Astrocyte (in vitro differentiated cells and primary cell): ENCODE data around the gene CTDP1. TPM values are rescaled to one million over a fixed set of nuclear protein-coding genes. Genes with fewer than 3 reads are reported as not detected.

ENCODE experiments used
- DNase-seq: peaks from one replicate; pipeline ENCODE4 v3.0.0-alpha.2; 2010; ENCODE audit warnings: low read depth
- FAIRE-seq: peaks from 2 replicates; lab custom pipeline; 2011; peaks lifted over from hg19 to GRCh38; lab: Jason Lieb, UNC
- H2AFZ ChIP-seq: 2 replicates; pipeline ENCODE4 v1.6.0; 2012; ENCODE audit warnings: low read depth, low read length, inconsistent platforms
- H3K27ac ChIP-seq: 2 replicates; pipeline ENCODE4 v1.5.1; 2011; ENCODE audit warnings: low read depth, low read length, inconsistent platforms
- H3K27me3 ChIP-seq: 2 replicates; pipeline ENCODE4 v1.6.0; 2011; ENCODE audit warnings: low read length, inconsistent platforms; ENCODE audit not compliant: insufficient read depth
- H3K36me3 ChIP-seq: 2 replicates; pipeline ENCODE4 v1.5.1; 2011; ENCODE audit warnings: low read length, inconsistent platforms; ENCODE audit not compliant: insufficient read depth
- H3K4me1 ChIP-seq: 2 replicates; pipeline ENCODE4 v1.5.1; 2011; ENCODE audit warnings: low read length, inconsistent platforms; ENCODE audit not compliant: insufficient read depth
- H3K4me2 ChIP-seq: 2 replicates; pipeline ENCODE4 v1.6.0; 2012; ENCODE audit warnings: low read length, inconsistent platforms
- H3K4me3 ChIP-seq: 2 replicates; pipeline ENCODE4 v1.5.1; 2011; ENCODE audit warnings: low read depth, mild to moderate bottlenecking, low read length, inconsistent platforms; ENCODE audit not compliant: insufficient read depth
- H3K79me2 ChIP-seq: 2 replicates; pipeline ENCODE4 v1.6.0; 2012; ENCODE audit warnings: mild to moderate bottlenecking, low read length, inconsistent platforms; ENCODE audit not compliant: insufficient read depth
- H3K9ac ChIP-seq: 2 replicates; pipeline ENCODE4 v1.6.0; 2012; ENCODE audit warnings: mild to moderate bottlenecking, low read length, inconsistent platforms
- H3K9me3 ChIP-seq: 2 replicates; pipeline ENCODE4 v1.5.1; 2012; ENCODE audit warnings: low read depth, mild to moderate bottlenecking, low read length, inconsistent platforms; ENCODE audit not compliant: insufficient read depth
- H4K20me1 ChIP-seq: 2 replicates; pipeline ENCODE4 v1.6.0; 2012; ENCODE audit warnings: low read length, inconsistent platforms; ENCODE audit not compliant: insufficient read depth
- H3K27ac Mint-ChIP-seq: one replicate; pipeline ENCODE4 v1.8.0; 2021; ENCODE audit warnings: mild to moderate bottlenecking, mixed read lengths; ENCODE audit not compliant: unreplicated experiment
- H3K27me3 Mint-ChIP-seq: one replicate; pipeline ENCODE4 v1.8.0; 2021; ENCODE audit warnings: low read depth, mixed read lengths; ENCODE audit not compliant: unreplicated experiment
- H3K36me3 Mint-ChIP-seq: one replicate; pipeline ENCODE4 v1.8.0; 2021; ENCODE audit warnings: low read depth, mixed read lengths; ENCODE audit not compliant: unreplicated experiment
- H3K4me1 Mint-ChIP-seq: one replicate; pipeline ENCODE4 v1.8.0; 2021; ENCODE audit warnings: low read depth, mixed read lengths; ENCODE audit not compliant: unreplicated experiment
- H3K4me3 Mint-ChIP-seq: one replicate; pipeline ENCODE4 v1.8.0; 2021; ENCODE audit warnings: mild to moderate bottlenecking, moderate library complexity, mixed read lengths; ENCODE audit not compliant: unreplicated experiment
- H3K9me3 Mint-ChIP-seq: one replicate; pipeline ENCODE4 v1.8.0; 2021; ENCODE audit warnings: mild to moderate bottlenecking, mixed read lengths; ENCODE audit not compliant: unreplicated experiment
- CTCF ChIP-seq: IDR thresholded peaks from 2 replicates; pipeline ENCODE4 v1.5.1; 2011; ENCODE audit warnings: low read depth, mild to moderate bottlenecking, inconsistent platforms, low read length, moderate library complexity; ENCODE audit not compliant: insufficient read depth
- EZH2 ChIP-seq: IDR thresholded peaks from 2 replicates; pipeline ENCODE4 v1.6.1; 2012; ENCODE audit warnings: mild to moderate bottlenecking, low read length, inconsistent platforms; ENCODE audit not compliant: insufficient read depth
- total RNA-seq: library from RNA; stranded (reverse); gene quantifications from 2 replicates; pipeline ENCODE4 v1.2.1, GENCODE V29; 2021

Gene CTDP1
- total RNA-seq, 1 donor from 2014 or later = 31.7 TPM

- Mint-ChIP-seq H3K27ac (no peak overlapping the region), H3K27me3 (no peaks in the 10 kb centered on the region), H3K4me1 (peaks cover 18% of the 10 kb centered on the region), H3K36me3 (peaks cover 15% of the 10 kb centered on the region), H3K9me3 (no peaks in the 10 kb centered on the region), H3K4me3 (peak overlapping the region; percentile 12)
- Histone ChIP-seq H3K4me1 (peaks cover 18% of the 10 kb centered on the region), H3K27ac (no peak overlapping the region), H2AFZ (no peak overlapping the region), H3K36me3 (no peaks in the 10 kb centered on the region), H3K9ac (no peak overlapping the region), H3K4me3 (no peak overlapping the region), H3K79me2 (peaks cover 80% of the 10 kb centered on the region), H3K27me3 (no peaks in the 10 kb centered on the region), H4K20me1 (peaks cover 69% of the 10 kb centered on the region), H3K4me2 (no peak overlapping the region), H3K9me3 (no peaks in the 10 kb centered on the region)
- no peak for TF ChIP-seq CTCF
- no peak for TF ChIP-seq EZH2
- FAIRE-seq = no peak
- no peak for DNase-seq
Measured at GRCh38 chr18:79682894-79683625, 3.5 kb downstream of the CTDP1 start.

GRCh38 chr18:79683626-79684282 lies 4.2 kb downstream of the CTDP1 start:
- Histone ChIP-seq H4K20me1 (peaks cover 75% of the 10 kb centered on the region), H3K79me2 (peaks cover 78% of the 10 kb centered on the region), H3K4me1 (peaks cover 13% of the 10 kb centered on the region), H3K9ac (no peak overlapping the region), H3K4me3 (no peak overlapping the region), H3K27ac (no peak overlapping the region), H3K4me2 (no peak overlapping the region), H2AFZ (no peak overlapping the region), H3K9me3 (no peaks in the 10 kb centered on the region), H3K36me3 (no peaks in the 10 kb centered on the region), H3K27me3 (no peaks in the 10 kb centered on the region)
- Mint-ChIP-seq H3K9me3 (no peaks in the 10 kb centered on the region), H3K27ac (no peak overlapping the region), H3K36me3 (peaks cover 15% of the 10 kb centered on the region), H3K4me3 (no peak overlapping the region), H3K4me1 (peaks cover 15% of the 10 kb centered on the region), H3K27me3 (no peaks in the 10 kb centered on the region)
- TF ChIP-seq EZH2 (no peak), CTCF (no peak)
- DNase-seq (no peak), FAIRE-seq (no peak)

GRCh38 chr18:79684283-79684631 lies 4.7 kb downstream of the CTDP1 start:
- Histone ChIP-seq H3K4me1 (peaks cover 13% of the 10 kb centered on the region), H3K9ac (no peak overlapping the region), H3K36me3 (no peaks in the 10 kb centered on the region), H3K4me2 (no peak overlapping the region), H3K9me3 (no peaks in the 10 kb centered on the region), H3K27ac (no peak overlapping the region), H4K20me1 (peaks cover 80% of the 10 kb centered on the region), H2AFZ (no peak overlapping the region), H3K4me3 (no peak overlapping the region), H3K79me2 (peaks cover 83% of the 10 kb centered on the region), H3K27me3 (no peaks in the 10 kb centered on the region)
- FAIRE-seq = no peak
- DNase-seq = no peak
- H3K36me3 Mint-ChIP-seq = peaks cover 15% of the 10 kb centered on the region
- H3K27me3 Mint-ChIP-seq = no peaks in the 10 kb centered on the region
- TF ChIP-seq EZH2 (no peak), CTCF (no peak)
- no peaks in the 10 kb centered on the region for H3K9me3 Mint-ChIP-seq
- peaks cover 15% of the 10 kb centered on the region for H3K4me1 Mint-ChIP-seq
- no peak overlapping the region for H3K27ac Mint-ChIP-seq
- no peak overlapping the region for H3K4me3 Mint-ChIP-seq
